T-helper 9 cell (primary cell): Measurements from ENCODE around the gene GAA.
"Not testable (repeated sequence)": the region's sequence is repeated elsewhere in the genome, so short reads cannot be mapped to it uniquely, and the experiment has no call there.

Experiments used
- DNase-seq: peaks from one replicate; pipeline ENCODE4 v3.0.0-alpha.2; 2020

The GAA gene

GRCh38 chr17:80151333-80151732 is 50.0 kb downstream of the GAA start:
- DNase-seq = no peak

GRCh38 chr17:80152081-80152702 is 50.8 kb downstream of the GAA start:
- no peak for DNase-seq

DNA sequence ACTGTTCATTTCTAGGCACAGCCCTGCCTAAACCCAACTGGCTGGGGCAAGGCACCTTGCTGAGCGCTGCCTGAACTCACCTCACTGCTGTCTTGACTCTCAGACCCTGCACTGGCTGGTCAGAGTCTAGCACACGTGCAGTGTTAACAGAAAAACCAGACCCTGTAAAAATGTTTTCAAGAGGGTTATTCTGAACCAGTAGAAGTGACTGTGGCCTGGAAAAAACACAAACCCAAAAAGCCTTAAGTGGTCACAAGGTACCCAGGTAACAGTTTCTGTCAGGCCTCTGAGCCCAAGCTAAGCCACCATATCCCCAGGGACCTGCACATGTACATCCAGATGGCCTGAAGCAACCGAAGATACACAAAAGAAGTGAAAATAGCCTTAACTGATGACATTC is 51.6 kb downstream of the GAA start:
- DNase-seq = no peak

GRCh38 chr17:80154166-80154565 is 52.8 kb downstream of the GAA start:
- no peak for DNase-seq

DNA sequence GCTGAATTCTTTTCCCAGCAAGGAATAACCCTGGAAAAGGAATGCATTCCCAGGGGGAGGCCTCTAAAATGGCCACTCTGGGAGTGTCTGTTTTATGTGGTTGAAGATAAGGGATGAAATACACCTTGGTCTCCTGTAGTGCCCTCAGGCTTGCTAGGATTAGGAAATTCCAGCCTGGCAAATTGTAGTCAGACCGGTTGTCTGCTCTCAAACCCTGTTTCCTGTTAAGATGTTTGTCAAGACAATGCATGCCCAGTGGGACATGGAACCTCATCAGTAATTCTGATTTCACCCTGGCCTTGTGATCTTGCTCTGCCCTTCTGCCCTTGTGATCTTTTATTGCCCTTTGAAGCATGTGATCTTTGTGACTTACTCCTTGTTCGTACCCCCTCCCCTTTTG is 54.2 kb downstream of the GAA start:
- DNase-seq = not testable (repeated sequence)

DNA sequence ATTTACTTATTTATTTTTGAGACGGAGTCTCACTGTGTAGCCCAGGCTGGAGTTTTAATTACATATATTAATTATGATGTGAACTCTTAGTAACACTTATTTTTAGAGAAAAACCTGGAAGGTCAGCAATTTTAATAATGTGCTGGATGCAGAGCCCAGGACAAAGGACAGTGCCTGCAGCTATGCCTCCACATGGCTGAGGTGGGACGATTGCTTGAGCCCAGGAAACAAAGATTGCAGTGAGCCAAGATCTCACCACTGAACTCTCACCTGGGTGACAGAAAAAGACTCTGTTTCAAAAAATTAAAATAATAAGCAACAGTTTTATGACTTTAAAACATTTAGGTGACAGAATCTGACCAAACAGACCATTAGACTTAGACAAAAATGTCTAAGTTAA is 57.5 kb downstream of the GAA start:
- no peak for DNase-seq

- DNase-seq = no peak
Measured at GRCh38 chr17:80160536-80160935, 59.2 kb downstream of the GAA start.

- no peak for DNase-seq
Measured at GRCh38 chr17:80163336-80163735, 62.0 kb downstream of the GAA start.

DNA sequence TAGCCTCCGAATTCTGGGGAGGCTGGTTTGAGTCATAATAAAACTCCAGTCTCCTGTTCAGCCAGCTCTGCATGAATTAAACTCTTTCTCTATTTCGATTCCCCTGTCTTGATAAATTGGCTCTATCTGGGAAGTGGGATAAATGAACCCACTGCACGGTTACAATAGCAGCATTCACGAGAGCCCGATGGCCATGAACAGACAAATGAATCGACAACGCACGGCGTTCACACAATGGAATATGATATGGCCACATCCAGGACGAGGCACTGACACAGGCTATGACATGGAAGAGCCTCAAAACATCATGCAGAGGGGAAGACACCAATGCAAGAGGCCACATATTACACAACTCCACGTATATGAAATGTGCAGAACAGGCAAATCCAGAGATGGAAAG is 62.8 kb downstream of the GAA start:
- no peak for DNase-seq

DNA sequence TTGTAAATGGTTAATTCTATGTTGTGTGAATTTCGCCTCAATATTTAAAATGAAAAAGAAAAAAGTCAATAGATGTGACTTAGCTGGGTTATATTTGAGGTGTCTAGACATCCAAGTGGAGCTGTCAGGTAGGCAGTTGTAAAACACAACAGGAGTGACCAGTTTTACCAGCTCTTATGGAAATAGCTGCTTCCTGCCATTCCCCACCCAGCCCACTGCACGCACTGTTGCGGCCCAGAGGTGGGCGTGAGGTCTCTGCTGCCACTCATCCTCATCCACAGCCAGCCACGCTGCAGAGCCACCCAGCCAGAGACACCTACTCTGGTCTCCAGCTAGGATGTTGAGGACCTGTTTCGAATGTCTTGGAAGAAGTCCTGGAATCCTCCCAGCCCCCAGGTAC is 65.1 kb downstream of the GAA start:
- no peak for DNase-seq

- no peak for DNase-seq
Measured at GRCh38 chr17:80168371-80168770, 67.0 kb downstream of the GAA start.

DNA sequence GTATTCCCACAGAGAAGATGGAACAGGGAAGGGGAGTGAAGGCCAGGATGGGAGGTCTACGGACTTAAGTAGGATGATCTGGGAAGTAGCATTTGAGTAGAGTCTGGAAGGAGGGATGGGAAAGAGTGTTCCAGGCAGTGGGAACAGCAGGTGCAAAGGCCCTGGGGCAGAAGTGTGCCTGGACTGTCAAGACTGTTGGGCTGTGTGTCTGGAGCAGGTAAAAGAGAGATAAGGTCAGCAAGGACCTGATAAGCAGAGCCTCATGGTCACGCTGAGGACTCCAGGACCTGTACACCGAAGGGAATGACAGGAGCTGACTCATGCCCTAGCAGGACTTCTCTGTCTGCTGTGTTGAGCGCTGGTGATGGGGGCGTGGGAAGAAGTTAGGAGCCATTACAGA is 67.7 kb downstream of the GAA start:
- DNase-seq = no peak
